HG03175 (cell line): ENCODE data around the gene SLC25A23.

Experiments
- ATAC-seq: cut with Tn5 transposase; IDR thresholded peaks from one replicate; pipeline ENCODE4 v1.9.1; 2021; ENCODE audit warnings: mild to moderate bottlenecking, moderate library complexity; ENCODE audit not compliant: unreplicated experiment

SLC25A23 gene

DNA sequence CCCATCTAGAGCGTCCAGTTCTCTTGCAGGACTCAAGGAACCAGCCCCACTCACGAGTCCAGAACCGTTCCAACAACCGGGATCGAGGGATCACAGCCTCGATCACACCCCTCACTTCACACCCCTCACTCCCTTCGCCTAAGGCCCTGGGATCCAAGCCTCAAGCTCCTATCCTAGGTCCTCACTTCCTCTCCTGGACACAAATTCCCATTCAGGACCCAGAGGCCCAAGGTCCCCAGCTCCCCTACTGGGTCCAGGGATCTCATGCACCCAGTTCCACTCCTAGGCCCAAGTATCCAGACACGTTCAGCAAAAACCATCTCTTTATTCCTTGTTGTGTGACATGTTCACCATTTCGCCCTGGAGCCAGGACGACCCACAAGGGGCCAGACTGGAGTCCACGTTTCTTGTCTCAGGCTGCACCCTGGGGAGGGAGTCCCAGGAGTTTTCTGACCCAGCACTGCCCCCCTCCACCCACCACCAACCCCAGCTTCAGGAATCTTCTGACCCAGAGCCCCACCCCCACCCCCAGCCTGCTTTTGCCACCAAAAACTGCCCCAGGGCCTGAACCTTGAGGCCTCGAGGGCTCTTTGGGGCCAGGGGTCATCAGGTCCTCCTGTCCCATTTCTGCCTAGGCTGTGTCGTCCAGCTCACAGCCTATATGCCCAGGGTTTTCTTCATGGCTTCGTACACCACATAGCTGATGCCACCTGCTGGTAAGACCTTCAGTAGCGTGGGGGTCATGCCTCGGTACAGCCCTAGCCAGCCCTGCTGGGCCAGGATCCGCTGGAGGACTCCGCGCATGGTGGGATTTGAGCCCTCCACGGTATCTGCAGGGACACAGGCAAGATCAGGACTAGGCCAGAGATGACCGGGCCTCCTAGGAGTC, 33.6 kb downstream of the SLC25A23 start:
- ATAC-seq: no peak

DNA sequence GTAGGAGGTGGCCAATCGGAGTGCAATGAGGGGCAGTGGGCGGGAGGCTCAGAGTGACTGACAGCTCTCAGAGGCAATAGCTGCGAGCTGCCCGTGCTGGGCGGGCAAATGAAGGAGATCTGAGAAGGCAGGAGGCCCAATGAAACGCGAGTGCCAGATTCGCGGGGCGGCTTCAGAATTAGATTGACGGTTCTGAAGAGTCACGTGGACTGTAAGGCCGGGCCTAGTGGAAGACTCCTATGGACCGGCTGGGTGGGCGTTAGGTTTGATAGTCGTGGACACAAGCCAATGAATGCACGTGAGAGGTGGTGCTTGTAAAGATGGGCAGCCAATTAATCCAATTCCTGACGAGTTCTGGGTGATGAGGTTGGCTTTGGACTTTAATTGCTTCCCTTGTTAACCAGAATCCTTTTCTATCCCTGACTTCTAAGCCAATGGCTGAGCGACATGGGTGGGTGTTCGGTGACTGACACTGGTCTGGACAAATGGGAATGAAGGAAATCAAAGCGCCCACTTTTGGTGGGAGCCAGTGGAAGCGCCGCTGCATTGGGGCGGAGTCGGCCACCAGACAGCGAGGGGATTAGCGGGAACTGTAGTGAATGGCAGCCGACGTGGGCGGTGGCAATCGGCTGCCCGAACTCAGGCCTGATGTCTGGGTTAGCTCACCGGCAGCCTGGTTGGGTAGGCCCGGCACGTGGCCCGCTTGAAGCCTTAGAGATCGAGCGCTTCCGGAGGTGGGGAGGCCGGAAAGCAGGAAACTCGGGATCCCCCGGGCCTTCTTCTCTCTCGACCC, 34.5 kb downstream of the SLC25A23 start:
- ATAC-seq: peak; percentile 84

- no peak for ATAC-seq
Measured at GRCh38 chr19:6424195-6424938, 35.2 kb downstream of the SLC25A23 start, which contains the start of gene KHSRP. Gene KHSRP (minus strand): TSS chr19:6424811. CDS start chr19:6424701, 110 bp downstream.

GRCh38 chr19:6423499-6424194, 35.9 kb downstream of the SLC25A23 start:
- no peak for ATAC-seq

- ATAC-seq: no peak
Measured at GRCh38 chr19:6421075-6422014, 38.2 kb downstream of the SLC25A23 start.

DNA sequence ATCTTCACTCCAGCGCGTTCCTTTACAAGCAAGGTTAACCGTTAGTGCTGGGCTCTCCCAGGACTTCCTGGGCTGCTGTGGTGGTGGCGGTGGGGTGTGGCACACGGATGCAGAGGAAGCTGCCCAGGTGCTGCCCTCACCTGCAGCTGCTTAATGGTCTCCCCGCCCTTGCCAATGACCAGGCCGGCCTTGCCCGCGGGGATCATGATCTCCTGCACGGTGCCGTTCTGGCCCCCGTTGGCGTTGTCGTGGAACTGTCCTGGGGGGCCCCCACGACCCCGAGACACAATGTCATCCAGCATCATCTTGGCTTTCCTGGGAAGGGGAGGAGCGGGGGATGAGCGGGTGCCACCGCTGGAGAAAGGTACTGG, 41.0 kb downstream of the SLC25A23 start:
- no peak for ATAC-seq

DNA sequence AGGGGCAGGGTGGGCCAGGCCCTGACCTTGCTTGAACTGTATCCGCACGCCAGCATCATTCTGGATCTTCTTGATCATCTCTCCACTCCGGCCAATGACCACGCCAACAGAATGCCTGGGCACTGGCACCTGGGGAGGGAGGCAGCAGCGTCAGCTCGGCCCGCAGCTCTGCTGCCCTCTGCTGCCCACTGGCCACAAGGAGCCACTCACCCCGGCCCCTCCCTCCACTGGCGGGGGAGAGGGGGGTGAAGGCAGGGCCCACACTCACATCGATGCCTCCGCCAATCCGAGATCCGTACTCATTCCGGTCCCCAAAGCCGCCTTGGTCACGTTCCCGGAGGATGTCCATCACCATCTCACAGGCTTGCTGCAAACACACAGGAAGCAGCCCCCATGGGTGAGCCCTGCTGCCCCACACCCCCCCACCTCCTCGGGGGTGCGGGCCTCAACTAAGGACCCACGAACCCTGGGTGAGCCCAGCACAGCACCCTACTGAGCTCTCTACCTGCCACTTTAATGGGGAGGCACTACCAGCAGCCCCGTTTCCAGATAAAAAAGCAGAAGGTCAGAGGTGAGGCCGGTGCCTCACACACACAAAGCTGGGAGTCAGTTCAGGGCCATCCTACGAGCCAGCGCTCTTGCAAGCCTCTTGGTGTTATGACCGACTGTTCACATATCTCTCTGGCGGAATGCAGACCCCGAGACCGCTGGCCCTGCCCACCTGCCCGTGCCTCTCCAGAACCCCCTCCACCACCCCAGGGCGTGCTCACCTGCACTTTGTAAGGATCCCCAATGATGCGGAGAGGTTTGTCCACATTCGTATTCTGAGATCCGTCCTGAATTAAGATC, 41.7 kb downstream of the SLC25A23 start:
- no peak for ATAC-seq

- ATAC-seq: no peak
Measured at GRCh38 chr19:6416658-6417405, 42.8 kb downstream of the SLC25A23 start.

DNA sequence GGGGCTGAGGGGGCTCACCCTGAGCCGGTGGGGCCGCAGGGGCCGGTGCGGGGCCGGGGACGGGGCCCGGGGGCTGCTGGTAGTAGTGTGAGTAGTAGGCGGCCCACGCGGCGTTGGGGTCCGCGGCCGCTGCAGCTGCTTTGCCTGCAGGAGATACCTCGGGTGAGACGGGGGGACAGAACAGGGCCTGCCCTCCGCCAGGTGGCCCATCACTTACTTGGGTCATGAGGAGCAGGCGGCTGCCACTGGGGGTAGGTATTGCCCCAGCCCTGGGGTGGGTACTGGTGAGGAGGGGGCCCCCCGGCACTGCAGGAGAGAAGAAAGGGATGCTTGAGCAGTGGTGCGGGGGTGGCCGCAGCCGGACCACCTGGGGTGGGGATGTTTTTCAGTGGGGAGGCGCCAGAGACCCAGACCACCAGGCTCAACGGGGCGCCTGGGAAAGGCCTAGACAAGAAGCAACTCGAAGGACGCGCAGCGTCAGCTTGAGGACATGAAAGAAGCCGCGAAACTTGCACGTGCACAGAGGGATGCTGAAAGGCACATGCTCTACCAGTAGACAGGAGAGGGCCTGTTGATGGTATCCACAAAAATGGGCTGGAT, 43.9 kb downstream of the SLC25A23 start:
- no peak for ATAC-seq

- ATAC-seq: no peak
Measured at GRCh38 chr19:6414793-6415590, 44.6 kb downstream of the SLC25A23 start.

GRCh38 chr19:6413721-6414643, 45.6 kb downstream of the SLC25A23 start:
- ATAC-seq: no peak

DNA sequence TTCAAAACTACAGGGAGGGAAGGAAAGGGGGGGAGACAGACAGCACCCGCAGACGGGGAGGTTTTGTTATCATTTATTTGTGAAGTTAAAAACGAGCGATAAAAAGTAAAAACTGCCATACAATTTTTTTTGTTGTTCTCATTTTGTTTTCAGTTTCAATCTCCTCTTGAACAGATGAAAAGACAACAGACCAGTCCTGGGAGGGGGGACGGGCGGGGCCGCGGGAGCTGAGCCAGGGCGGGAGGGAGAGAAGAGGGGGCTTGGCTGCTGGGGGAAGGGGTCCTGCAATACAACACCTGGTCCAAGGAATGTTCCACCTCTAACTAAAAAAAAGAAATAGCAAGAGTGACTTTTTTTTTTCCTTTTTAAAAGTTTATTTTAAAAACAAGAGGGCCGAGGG, 46.3 kb downstream of the SLC25A23 start:
- ATAC-seq: no peak

- no peak for ATAC-seq
Measured at GRCh38 chr19:6412447-6413091, 47.0 kb downstream of the SLC25A23 start.

DNA sequence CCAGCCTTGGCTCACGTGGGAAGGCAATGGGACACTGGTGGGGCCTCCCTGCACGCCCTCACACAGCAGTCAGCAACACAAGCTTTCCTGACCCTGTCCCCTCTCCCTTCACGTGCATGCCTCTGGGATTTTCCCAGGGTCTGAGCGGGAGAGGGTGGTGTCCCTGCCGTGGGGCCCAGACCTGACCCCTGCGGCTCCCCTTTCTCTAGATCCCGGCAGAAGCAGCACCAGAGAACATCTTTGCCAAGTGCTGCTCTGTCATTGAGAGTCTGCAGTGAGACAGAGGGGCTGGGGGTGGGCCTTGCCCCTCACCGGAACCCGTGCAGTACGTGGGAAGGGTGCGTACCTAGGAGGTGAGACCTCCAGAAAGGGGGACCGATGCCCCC, 47.5 kb downstream of the SLC25A23 start:
- ATAC-seq: no peak

DNA sequence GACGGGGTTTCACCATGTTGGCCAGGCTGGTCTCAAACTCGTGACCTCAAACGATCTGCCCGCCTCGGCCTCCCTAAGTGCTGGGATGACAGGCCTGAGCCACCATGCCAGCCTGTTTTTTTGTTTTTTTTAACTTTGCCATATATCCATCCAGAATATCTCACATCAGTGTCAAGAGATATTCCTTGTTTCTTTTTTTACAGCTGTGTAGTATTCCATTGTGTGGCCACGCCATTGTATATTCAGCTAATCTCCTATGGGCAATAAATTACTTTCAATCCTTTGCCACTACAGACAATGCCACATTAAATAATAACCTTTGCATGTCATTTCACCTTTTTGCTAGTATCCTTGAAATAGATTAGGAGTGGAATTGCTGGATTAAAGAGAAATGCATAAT, 50.2 kb downstream of the SLC25A23 start:
- ATAC-seq: no peak
